Mucosa of rectum (tissue), 2 donors: ENCODE data around the gene MATR3.
A peak's percentile ranks its signal among the peaks of the same experiment; 100 is the strongest.

ENCODE experiments used
- H3K27ac ChIP-seq, 2 donors: one replicate each; pipeline ENCODE4 v1.7.0; 2013; ENCODE audit warnings: inconsistent platforms in 2 of 2, low read depth in 2 of 2, low read length in 2 of 2
- H3K27me3 ChIP-seq, 2 donors: one replicate each; pipeline ENCODE4 v1.7.0; 2013; ENCODE audit warnings: low read length in 2 of 2; ENCODE audit not compliant: control insufficient read depth in 2 of 2, insufficient read depth in 2 of 2
- H3K36me3 ChIP-seq, 2 donors: one replicate each; pipeline ENCODE4 v1.7.0; 2013; ENCODE audit warnings: low read length in 2 of 2; ENCODE audit not compliant: control insufficient read depth in 2 of 2, insufficient read depth in 2 of 2
- H3K4me1 ChIP-seq, 2 donors: one replicate each; pipeline ENCODE4 v1.7.0; 2013; ENCODE audit warnings: low read length in 2 of 2, mild to moderate bottlenecking in 1 of 2; ENCODE audit not compliant: control insufficient read depth in 2 of 2, insufficient read depth in 2 of 2
- H3K4me3 ChIP-seq, 2 donors: one replicate each; pipeline ENCODE4 v1.7.0; 2013; ENCODE audit warnings: low read length in 2 of 2
- H3K9ac ChIP-seq, 2 donors: one replicate each; pipeline ENCODE4 v1.7.0; 2013; ENCODE audit warnings: low read length in 2 of 2, low read depth in 1 of 2, mild to moderate bottlenecking in 1 of 2
- H3K9me3 ChIP-seq, 2 donors: one replicate each; pipeline ENCODE4 v1.7.0; 2013; ENCODE audit warnings: low read length in 2 of 2; ENCODE audit not compliant: control insufficient read depth in 2 of 2
- donor health status: healthy.
- donor health status: Normal muscosa, but diverticular disease.

Gene MATR3, protein sequence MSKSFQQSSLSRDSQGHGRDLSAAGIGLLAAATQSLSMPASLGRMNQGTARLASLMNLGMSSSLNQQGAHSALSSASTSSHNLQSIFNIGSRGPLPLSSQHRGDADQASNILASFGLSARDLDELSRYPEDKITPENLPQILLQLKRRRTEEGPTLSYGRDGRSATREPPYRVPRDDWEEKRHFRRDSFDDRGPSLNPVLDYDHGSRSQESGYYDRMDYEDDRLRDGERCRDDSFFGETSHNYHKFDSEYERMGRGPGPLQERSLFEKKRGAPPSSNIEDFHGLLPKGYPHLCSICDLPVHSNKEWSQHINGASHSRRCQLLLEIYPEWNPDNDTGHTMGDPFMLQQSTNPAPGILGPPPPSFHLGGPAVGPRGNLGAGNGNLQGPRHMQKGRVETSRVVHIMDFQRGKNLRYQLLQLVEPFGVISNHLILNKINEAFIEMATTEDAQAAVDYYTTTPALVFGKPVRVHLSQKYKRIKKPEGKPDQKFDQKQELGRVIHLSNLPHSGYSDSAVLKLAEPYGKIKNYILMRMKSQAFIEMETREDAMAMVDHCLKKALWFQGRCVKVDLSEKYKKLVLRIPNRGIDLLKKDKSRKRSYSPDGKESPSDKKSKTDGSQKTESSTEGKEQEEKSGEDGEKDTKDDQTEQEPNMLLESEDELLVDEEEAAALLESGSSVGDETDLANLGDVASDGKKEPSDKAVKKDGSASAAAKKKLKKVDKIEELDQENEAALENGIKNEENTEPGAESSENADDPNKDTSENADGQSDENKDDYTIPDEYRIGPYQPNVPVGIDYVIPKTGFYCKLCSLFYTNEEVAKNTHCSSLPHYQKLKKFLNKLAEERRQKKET

GRCh38 chr5:139293507-139294373 is at the start of gene MATR3:
Gene MATR3 (plus strand): TSS chr5:139293740. CDS start chr5:139307416, 13,676 bp downstream.
- Histone ChIP-seq H3K4me3 (peak within 1 kb of the TSS; percentile 99), H3K9ac (peak within 1 kb of the TSS; percentile 96 to 98), H3K27ac (peak within 1 kb of the TSS; percentile 99 to 100), H3K9me3 (no peaks in the 10 kb centered on the region), H3K27me3 (no peaks in the 10 kb centered on the region), H3K36me3 (no peaks in the 10 kb centered on the region), H3K4me1 (peaks cover 17 to 22% of the 10 kb centered on the region in 2 donors)

GRCh38 chr5:139245637-139246339 is 47.8 kb upstream of the MATR3 start:
- Histone ChIP-seq H3K27ac (no peak overlapping the region), H3K9ac (no peak overlapping the region), H3K4me1 (no peaks in the 10 kb centered on the region), H3K4me3 (no peak overlapping the region), H3K9me3 (no peaks in the 10 kb centered on the region), H3K36me3 (no peaks in the 10 kb centered on the region), H3K27me3 (no peaks in the 10 kb centered on the region)

DNA sequence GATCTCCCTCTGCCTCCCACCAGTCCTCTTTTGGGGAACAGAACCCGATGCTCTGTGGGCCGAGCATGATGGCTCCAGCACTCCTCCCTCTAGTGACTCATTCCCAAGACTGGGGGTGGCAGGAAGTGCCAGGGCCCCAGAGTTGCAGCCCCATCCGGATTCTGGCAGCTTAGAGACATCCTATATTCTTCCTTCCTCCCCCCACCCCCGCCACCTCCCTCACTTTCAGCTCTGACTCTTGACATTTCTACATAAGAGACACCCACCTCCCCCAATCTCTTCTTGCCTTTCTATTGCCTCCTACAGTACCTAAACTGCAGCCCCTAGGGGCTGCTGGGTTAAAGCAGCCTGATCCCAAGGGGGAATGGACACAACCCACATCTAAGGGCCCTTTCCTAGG is 47.1 kb upstream of the MATR3 start:
- Histone ChIP-seq H3K9me3 (no peaks in the 10 kb centered on the region), H3K4me3 (no peak overlapping the region), H3K27ac (no peak overlapping the region)

DNA sequence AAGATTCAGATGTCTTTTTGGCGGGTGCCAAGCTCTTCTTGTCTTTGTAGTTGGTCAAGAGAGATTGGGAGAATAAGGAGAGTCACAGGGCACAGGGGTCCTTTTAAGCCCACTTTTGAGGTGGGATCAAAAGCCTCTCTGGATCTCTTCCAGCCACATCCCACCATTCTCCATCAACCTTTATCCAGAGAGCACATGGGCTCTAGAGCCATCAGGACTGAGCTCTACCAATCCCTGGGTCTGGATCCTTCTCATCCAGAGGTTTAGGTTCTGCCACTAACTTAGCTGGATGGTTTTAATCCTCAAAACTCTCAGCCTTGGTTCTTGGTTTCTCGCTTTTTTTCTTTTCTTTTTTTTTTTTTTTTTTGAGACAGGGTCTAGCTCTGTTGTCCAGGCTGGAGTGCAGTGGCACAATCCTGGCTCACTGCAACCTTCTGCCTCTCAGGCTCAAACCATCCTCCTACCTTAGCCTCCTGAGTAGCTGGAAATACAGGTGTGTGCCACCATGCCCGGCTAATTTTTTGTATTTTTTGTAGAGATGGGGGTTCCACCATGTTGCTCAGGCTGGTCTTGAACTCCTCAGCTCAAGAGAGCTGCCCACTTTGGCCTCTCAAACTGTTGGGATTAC is 44.6 kb upstream of the MATR3 start:
- no peak overlapping the region for H3K4me3 ChIP-seq
- no peaks in the 10 kb centered on the region for H3K9me3 ChIP-seq
- H3K36me3 ChIP-seq = no peaks in the 10 kb centered on the region
- no peak overlapping the region for H3K9ac ChIP-seq
- H3K27ac ChIP-seq = no peak overlapping the region
- no peaks in the 10 kb centered on the region for H3K4me1 ChIP-seq
- no peaks in the 10 kb centered on the region for H3K27me3 ChIP-seq

More for the DNA sequence above, 47.1 kb upstream of the MATR3 start:
- Histone ChIP-seq H3K27me3 (no peaks in the 10 kb centered on the region), H3K4me1 (no peaks in the 10 kb centered on the region), H3K9ac (no peak overlapping the region), H3K36me3 (no peaks in the 10 kb centered on the region)

DNA sequence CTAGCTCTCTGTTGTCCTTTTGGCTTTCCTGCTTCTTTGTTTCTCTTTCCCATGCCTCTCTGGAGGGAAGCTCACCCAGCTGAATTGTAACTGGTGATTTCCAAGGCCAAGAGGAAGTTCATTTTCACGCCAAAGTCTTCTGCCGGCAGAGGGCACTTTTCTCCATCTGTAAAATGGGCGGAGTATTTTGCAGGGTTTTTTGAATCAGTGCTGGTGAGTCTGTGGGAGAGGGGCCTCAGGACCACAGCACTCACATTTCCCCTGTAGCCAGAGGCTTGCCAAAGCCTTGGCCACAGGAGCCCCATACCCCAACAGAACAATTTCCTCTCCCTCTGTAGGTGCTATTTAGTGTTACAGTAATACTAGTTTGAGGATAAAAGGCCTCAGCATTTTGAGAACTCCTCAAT is 42.3 kb upstream of the MATR3 start:
- Histone ChIP-seq H3K36me3 (no peaks in the 10 kb centered on the region), H3K27me3 (no peaks in the 10 kb centered on the region), H3K9me3 (no peaks in the 10 kb centered on the region), H3K9ac (no peak overlapping the region), H3K27ac (no peak overlapping the region), H3K4me3 (no peak overlapping the region), H3K4me1 (no peaks in the 10 kb centered on the region)

- no peak overlapping the region for H3K27ac ChIP-seq
- no peak overlapping the region for H3K9ac ChIP-seq
- no peaks in the 10 kb centered on the region for H3K4me1 ChIP-seq
- H3K4me3 ChIP-seq = no peak overlapping the region
- no peaks in the 10 kb centered on the region for H3K36me3 ChIP-seq
- H3K9me3 ChIP-seq = no peaks in the 10 kb centered on the region
- H3K27me3 ChIP-seq = no peaks in the 10 kb centered on the region
These were observed 41.7 kb upstream of the MATR3 start for GRCh38 chr5:139251695-139252288.

GRCh38 chr5:139253115-139253514 is 40.4 kb upstream of the MATR3 start:
- H3K27ac ChIP-seq = no peak overlapping the region
- no peak overlapping the region for H3K4me3 ChIP-seq

GRCh38 chr5:139256820-139257219 is 36.7 kb upstream of the MATR3 start:
- no peak overlapping the region for H3K9ac ChIP-seq
- no peaks in the 10 kb centered on the region for H3K36me3 ChIP-seq
- no peak overlapping the region for H3K27ac ChIP-seq
- H3K9me3 ChIP-seq = no peaks in the 10 kb centered on the region
- H3K4me1 ChIP-seq = peaks cover 0 to 4% of the 10 kb centered on the region in 2 donors
- no peak overlapping the region for H3K4me3 ChIP-seq
- no peaks in the 10 kb centered on the region for H3K27me3 ChIP-seq

More at GRCh38 chr5:139253115-139253514, 40.4 kb upstream of the MATR3 start:
- Histone ChIP-seq H3K36me3 (no peaks in the 10 kb centered on the region), H3K9me3 (no peaks in the 10 kb centered on the region), H3K4me1 (no peaks in the 10 kb centered on the region), H3K27me3 (no peaks in the 10 kb centered on the region), H3K9ac (no peak overlapping the region)
